HepG2 (cell line): Measurements from ENCODE around the gene GATB. TPM values are rescaled to one million over a fixed set of nuclear protein-coding genes. Genes with fewer than 3 reads are reported as not detected.

ENCODE experiments used
- ATAC-seq: fragments of 200-7000 bp; cut with Tn5 transposase; 3 replicates; pipeline ENCODE4 v1.9.1; 2020; ENCODE audit warnings: mild to moderate bottlenecking, moderate library complexity
- BruUV-seq: library from RNA; stranded (reverse); fragments of 400-500 nt; replicated peaks from 2 replicates; lab custom pipeline; 2021; lab: Mats Ljungman, UMichigan
- CTCF ChIA-PET: fragments of 300-600 bp; formaldehyde crosslinking; extraction: SDS; loops from one replicate; lab custom pipeline; 2021; ENCODE audit warnings: low total read pairs, inconsistent platforms, low intra/inter-chr PET ratio; lab: Yijun Ruan, JAX
- POLR2A ChIA-PET: fragments of 350-600 bp; sonication (Branson Sonifier 250); formaldehyde crosslinking; loops from one replicate; lab custom pipeline; 2020; ENCODE audit warnings: antibody characterized with exemption, inconsistent platforms; lab: Yijun Ruan, JAX
- DNase-seq: peaks from one replicate; pipeline ENCODE4 v3.0.0-alpha.2; 2015; ENCODE audit warnings: low spot score
- FAIRE-seq: peaks from 3 replicates; lab custom pipeline; 2011; peaks lifted over from hg19 to GRCh38; lab: Jason Lieb, UNC
- H2AFZ ChIP-seq: one replicate; pipeline ENCODE4 v1.6.1; 2011; ENCODE audit warnings: low read length, inconsistent platforms
- H3K27ac ChIP-seq: fragments of 300-600 bp; 3 replicates; pipeline ENCODE4 v1.8.0; 2011; ENCODE audit warnings: mixed run types, mild to moderate bottlenecking, mixed read lengths, low read length, inconsistent platforms; ENCODE audit not compliant: insufficient read depth; ENCODE audit errors: extremely low read length
- H3K27me3 ChIP-seq, 2 experiments: fragments of 200-600 bp in 1 of 2; 2 replicates in 1 of 2; 3 replicates in 1 of 2; pipeline versions ENCODE4 v1.6.0 to v1.8.0; 2011; ENCODE audit warnings: low read length in 2 of 2, mild to moderate bottlenecking in 2 of 2, moderate library complexity in 2 of 2, inconsistent platforms in 1 of 2; ENCODE audit not compliant: insufficient read depth in 2 of 2, control insufficient read depth in 1 of 2
- H3K36me3 ChIP-seq, 2 experiments: fragments of 200-600 bp in 1 of 2; replicated peaks in 1 of 2; 2 replicates in 1 of 2; 3 replicates in 1 of 2; pipeline versions ENCODE4 v1.5.1 to v1.8.0; 2011; ENCODE audit warnings: low read length in 2 of 2, inconsistent platforms in 1 of 2; ENCODE audit not compliant: insufficient read depth in 2 of 2, control insufficient read depth in 1 of 2
- H3K4me1 ChIP-seq: 2 replicates; pipeline ENCODE4 v1.5.1; 2012; ENCODE audit warnings: low read length, inconsistent platforms; ENCODE audit not compliant: insufficient read depth
- H3K4me2 ChIP-seq: 2 replicates; pipeline ENCODE4 v1.6.0; 2011; ENCODE audit warnings: low read depth, low read length, inconsistent platforms
- H3K4me3 ChIP-seq, 3 experiments: fragments of 200-600 bp in 1 of 3; sonication (generic), shearing (Covaris generic) in 1 of 3; replicated peaks in 1 of 3; 2 replicates each; pipeline ENCODE4 v1.5.1; 2011 to 2016; ENCODE audit warnings: low read length in 3 of 3, inconsistent platforms in 2 of 3, low read depth in 2 of 3, mild to moderate bottlenecking in 2 of 3, control low read depth in 1 of 3, mixed read lengths in 1 of 3; ENCODE audit not compliant: insufficient read depth in 1 of 3
- H3K79me2 ChIP-seq: one replicate; pipeline ENCODE4 v1.6.1; 2011; ENCODE audit warnings: low read length, inconsistent platforms; ENCODE audit not compliant: insufficient read depth
- H3K9ac ChIP-seq: 2 replicates; pipeline ENCODE4 v1.6.0; 2011; ENCODE audit warnings: mild to moderate bottlenecking, low read depth, low read length, inconsistent platforms; ENCODE audit not compliant: insufficient read depth
- H3K9me3 ChIP-seq: 2 replicates; pipeline ENCODE4 v1.5.1; 2012; ENCODE audit warnings: mild to moderate bottlenecking, low read length
- H4K20me1 ChIP-seq: 2 replicates; pipeline ENCODE4 v1.6.0; 2011; ENCODE audit warnings: inconsistent platforms, mild to moderate bottlenecking, low read length, moderate library complexity; ENCODE audit not compliant: insufficient read depth
- ADNP ChIP-seq: sonication (generic); formaldehyde crosslinking; IDR thresholded peaks from 2 replicates; pipeline ENCODE4 v1.4.0; 2020; ENCODE audit warnings: missing genetic modification reagents
- ATF2 ChIP-seq: sonication (generic); formaldehyde crosslinking; IDR thresholded peaks from 2 replicates; pipeline ENCODE4 v1.4.0; 2020; ENCODE audit warnings: missing genetic modification reagents
- ERF ChIP-seq: IDR thresholded peaks from 2 replicates; pipeline ENCODE4 v1.6.1; 2018; ENCODE audit warnings: missing biosample characterization, missing genetic modification reagents
- FOSL1 ChIP-seq: sonication (generic); formaldehyde crosslinking; IDR thresholded peaks from 2 replicates; pipeline ENCODE4 v1.9.0; 2021; ENCODE audit warnings: missing genetic modification reagents, borderline replicate concordance
- PBX2 ChIP-seq: IDR thresholded peaks from 2 replicates; pipeline ENCODE4 v1.6.1; 2016; ENCODE audit warnings: control low read depth
- RCOR2 ChIP-seq: IDR thresholded peaks from 2 replicates; pipeline ENCODE4 v1.6.1; 2016; ENCODE audit warnings: missing biosample characterization, missing genetic modification reagents
- REL ChIP-seq: sonication (generic); formaldehyde crosslinking; conservative IDR thresholded peaks from 2 replicates; pipeline ENCODE4 v1.8.0; 2022; ENCODE audit warnings: mild to moderate bottlenecking, missing genetic modification reagents, moderate library complexity
- RXRA ChIP-seq: sonication (generic); formaldehyde crosslinking; IDR thresholded peaks from 2 replicates; pipeline ENCODE4 v1.5.1; 2020; ENCODE audit warnings: missing genetic modification reagents
- SNAPC4 ChIP-seq: sonication (generic); formaldehyde crosslinking; IDR thresholded peaks from 2 replicates; pipeline ENCODE4 v1.4.0; 2020; ENCODE audit warnings: mild to moderate bottlenecking, missing genetic modification reagents
- WIZ ChIP-seq: sonication (generic); formaldehyde crosslinking; IDR thresholded peaks from 2 replicates; pipeline ENCODE4 v1.5.1; 2020; ENCODE audit warnings: mild to moderate bottlenecking, missing genetic modification reagents
- ZBTB25 ChIP-seq: IDR thresholded peaks from 2 replicates; pipeline ENCODE4 v1.6.1; 2018; ENCODE audit warnings: missing genetic modification reagents
- ZNF12 ChIP-seq: sonication (generic); formaldehyde crosslinking; IDR thresholded peaks from 2 replicates; pipeline ENCODE4 v1.5.0; 2020; ENCODE audit warnings: missing genetic modification reagents
- ZNF292 ChIP-seq: sonication (generic); formaldehyde crosslinking; IDR thresholded peaks from 2 replicates; pipeline ENCODE4 v1.8.1; 2022; ENCODE audit warnings: mild to moderate bottlenecking, low read depth, missing genetic modification reagents, borderline replicate concordance
- ZNF317 ChIP-seq: sonication (generic); formaldehyde crosslinking; IDR thresholded peaks from 2 replicates; pipeline ENCODE4 v1.5.0; 2020; ENCODE audit warnings: mild to moderate bottlenecking, missing genetic modification reagents
- ZNF513 ChIP-seq: sonication (generic); formaldehyde crosslinking; conservative IDR thresholded peaks from 2 replicates; pipeline ENCODE4 v1.5.0; 2020; ENCODE audit warnings: missing genetic modification reagents
- WGBS: methylation state at CpG from one replicate; pipeline ENCODE4 v1.1.6; 2017; ENCODE audit warnings: low lambda C conversion rate; 5-methylcytosine and 5-hydroxymethylcytosine counted together
- in situ Hi-C: cut with HindIII; loops from 2 replicates; pipeline ENCODE4 v1.10.0; 2017; ENCODE audit warnings: low pct_unique_long_range_greater_than_20kb; ENCODE audit not compliant: extremely low pct_ligation_motif_present
- intact Hi-C: fragments of 100-400 bp; cut with micrococcal nuclease; formaldehyde crosslinking; loops from one replicate; pipeline ENCODE4 v1.10.0; 2022; ENCODE audit not compliant: unreplicated experiment
- polyA plus RNA-seq, 8 experiments: library from polyadenylated mRNA; depleted of rRNA in 3 of 8; stranded (reverse) in 7 of 8; unstranded in 1 of 8; fragments of >200 nt; fragmentation: Illumina TruSeq in 4 of 8; extraction: Trizol in 4 of 8; gene quantifications; 2 replicates each; pipeline versions ENCODE4 v1.2.1 to v1.2.3, GENCODE V29; 2011 to 2016; ENCODE audit warnings: low read depth in 4 of 8, missing spikeins in 1 of 8, mixed read lengths in 1 of 8; ENCODE audit not compliant: insufficient read depth in 1 of 8
- total RNA-seq, 5 experiments: library from RNA; depleted of rRNA; stranded (reverse); fragments of >200 nt; fragmentation: Illumina TruSeq; extraction: Trizol; gene quantifications; 2 replicates each; pipeline ENCODE4 v1.2.3, GENCODE V29; 2016; ENCODE audit warnings: low read depth in 1 of 5

The GATB gene
- total and polyA plus RNA-seq, 2 of the 13 experiments (the other 11 are each of a cell fraction or from before 2014, with no cell fraction given), result 32.3 to 32.4 TPM

GRCh38 chr4:151703401-151703800, 57.4 kb downstream of the GATB start:
- WGBS, result 90% methylated on average over 3 of the region's 3 CpGs
- Histone ChIP-seq H3K9me3 (no peaks in the 10 kb centered on the region), H3K4me2 (no peak overlapping the region), H3K27me3 (no peaks in the 10 kb centered on the region), H3K9ac (no peak overlapping the region), H3K27ac (no peak overlapping the region), H3K4me1 (no peaks in the 10 kb centered on the region), H3K4me3 (no peak overlapping the region), H2AFZ (no peak overlapping the region), H4K20me1 (no peaks in the 10 kb centered on the region), H3K79me2 (no peaks in the 10 kb centered on the region), H3K36me3 (peaks cover 10 to 38% of the 10 kb centered on the region in 2 experiments; a peak in 4 of 5 replicates)
- CTCF ChIA-PET, result no interaction called here
- DNase-seq (no peak), FAIRE-seq (no peak), ATAC-seq (no peak)
- POLR2A ChIA-PET, result no interaction called here
- intact Hi-C loops (no loop called here), in situ Hi-C loops (no loop called here)
- TF ChIP-seq ZBTB25 (no peak), FOSL1 (CRISPR knock-in tag) (no peak), ADNP (CRISPR knock-in tag) (no peak), PBX2 (CRISPR knock-in tag) (no peak), ZNF513 (CRISPR knock-in tag) (no peak), ZNF12 (CRISPR knock-in tag) (no peak), SNAPC4 (CRISPR knock-in tag) (no peak), ZNF292 (CRISPR knock-in tag) (no peak), ZNF317 (CRISPR knock-in tag) (no peak), ATF2 (no peak), WIZ (CRISPR knock-in tag) (no peak), RXRA (no peak), REL (no peak), ERF (CRISPR knock-in tag) (no peak), RCOR2 (no peak)
- no TSS peak for BruUV-seq
